Stimulated activated CD8-positive, alpha-beta memory T cell treated with anti-CD3 and anti-CD28 coated beads, Interleukin-12 subunit alpha, Interleukin-12 subunit beta, amount 100 ng/mL, for 24 hours (primary cell): ENCODE data around the gene SCN3A.

Experiments
- DNase-seq: peaks from one replicate; pipeline ENCODE4 v3.0.0-alpha.2; 2020; ENCODE audit errors: extremely low read depth

Gene SCN3A

DNA sequence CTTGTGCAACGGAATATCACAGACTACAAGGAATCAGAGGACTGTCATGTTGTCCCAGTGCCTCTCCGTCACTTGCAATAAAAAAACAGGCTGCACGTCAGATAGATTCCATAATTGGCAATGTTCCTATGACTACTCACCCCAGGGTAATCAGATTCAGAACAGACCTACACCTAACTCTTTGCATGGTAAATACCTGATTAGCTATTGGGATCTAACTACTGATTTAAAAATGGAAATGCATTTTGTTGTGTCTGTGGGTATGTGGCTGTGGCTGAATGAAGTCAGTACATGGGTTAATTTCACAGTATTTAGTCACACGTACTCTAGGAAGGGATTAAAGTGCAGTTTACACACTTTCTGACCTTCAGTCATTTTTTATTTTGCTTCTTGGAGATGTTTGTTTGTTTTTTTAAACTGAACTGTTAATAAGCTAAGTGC, 91.7 kb downstream of the SCN3A start:
- no peak for DNase-seq

DNA sequence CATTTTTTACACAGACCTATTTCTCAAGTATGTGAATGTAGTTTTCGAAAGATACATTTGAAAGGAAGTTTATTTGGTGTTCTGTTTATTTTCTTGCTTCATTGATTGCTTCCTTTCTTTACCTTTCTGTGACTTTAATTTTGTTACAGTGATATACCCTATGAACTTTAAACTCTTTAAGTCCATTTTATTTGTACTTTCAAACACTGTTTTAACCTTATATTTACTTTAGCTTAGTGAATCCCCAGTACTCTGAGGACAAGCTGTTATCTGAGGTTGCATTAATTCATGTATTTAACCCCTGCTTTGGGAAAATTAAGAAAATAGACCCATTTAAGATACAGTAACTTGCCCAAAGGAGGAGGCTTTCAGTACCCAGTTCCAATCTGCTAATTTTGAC, 93.5 kb downstream of the SCN3A start:
- DNase-seq, result no peak

DNA sequence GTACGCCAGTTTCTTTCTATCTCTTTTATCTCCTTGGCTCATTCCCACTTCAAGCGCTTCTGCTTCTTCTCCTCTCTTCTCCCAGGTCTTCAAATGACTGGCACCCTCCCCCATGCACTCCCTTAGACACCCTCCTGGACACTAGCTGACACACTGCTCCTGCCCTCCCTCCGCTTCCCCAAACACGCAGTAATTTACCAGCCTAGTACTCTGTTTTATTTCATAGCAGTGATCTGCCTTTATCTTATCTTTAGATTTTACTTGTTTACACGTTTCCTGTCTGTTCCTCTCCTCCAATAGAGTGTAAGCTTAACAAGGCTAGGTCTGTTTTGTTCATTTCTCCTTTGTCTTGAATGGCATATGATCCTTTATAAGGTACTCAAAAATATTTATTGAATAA, 93.9 kb downstream of the SCN3A start:
- DNase-seq, result no peak

DNA sequence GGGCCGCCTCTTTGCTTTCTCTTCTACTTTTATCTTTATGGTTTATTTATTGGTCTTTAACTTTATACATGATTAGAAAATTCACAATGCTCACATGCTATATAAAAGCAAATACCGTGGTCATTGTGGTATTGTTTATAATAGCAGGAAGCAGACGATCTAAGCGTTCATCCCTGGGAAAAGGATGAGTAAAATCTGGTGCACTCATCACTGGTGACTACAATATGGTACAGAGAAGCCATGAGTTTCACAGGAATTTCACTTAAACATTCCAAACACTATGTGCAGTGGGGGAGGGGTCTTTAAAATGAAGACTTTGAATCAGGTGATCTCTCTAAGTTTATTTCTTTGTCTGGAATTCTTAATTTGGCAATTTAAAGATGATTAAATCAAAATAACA, 97.9 kb downstream of the SCN3A start:
- DNase-seq, result no peak

DNA sequence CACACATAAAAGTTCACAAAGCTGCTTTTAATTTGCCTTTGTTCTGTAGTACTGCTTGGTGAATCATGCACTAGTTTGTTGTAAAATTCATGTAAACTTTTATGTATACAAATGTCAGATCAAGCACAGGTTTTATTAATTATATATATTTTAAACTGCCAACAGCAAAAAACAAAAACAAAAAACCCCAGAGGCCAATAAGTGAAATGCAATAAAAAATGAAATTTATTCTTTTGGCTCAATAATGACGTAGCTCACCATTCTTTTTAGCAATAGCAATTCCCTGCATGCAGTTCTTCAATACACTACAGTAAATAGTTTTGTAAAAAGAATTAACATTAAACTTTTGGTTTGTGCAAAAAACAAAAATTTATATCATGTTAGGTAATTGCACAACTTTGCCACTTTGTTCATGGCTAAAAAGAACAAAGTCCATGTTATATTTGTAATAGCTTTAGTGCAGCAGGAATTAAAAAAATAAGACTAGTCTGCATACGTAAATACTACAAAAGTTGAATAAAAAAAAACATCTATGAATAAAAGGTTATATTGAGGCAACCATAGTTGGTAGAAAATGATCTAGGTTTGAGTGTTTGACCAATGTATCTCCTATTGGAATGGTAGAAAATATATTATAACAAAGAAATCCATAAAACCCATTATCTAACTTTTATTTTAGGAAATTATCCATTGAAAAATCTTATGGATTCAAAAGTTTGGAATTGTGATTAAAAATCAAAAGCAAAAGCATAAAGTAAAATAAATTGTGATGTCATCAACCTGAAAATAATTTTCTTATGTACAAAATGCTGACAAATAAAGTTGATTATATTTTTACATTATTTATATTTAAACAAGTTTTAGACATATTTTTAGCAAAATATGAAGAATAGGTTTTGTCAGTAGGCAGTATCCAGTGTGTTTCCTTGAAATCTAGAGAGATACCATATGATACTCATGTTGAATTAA, 115.6 kb downstream of the SCN3A start:
- DNase-seq, result no peak

DNA sequence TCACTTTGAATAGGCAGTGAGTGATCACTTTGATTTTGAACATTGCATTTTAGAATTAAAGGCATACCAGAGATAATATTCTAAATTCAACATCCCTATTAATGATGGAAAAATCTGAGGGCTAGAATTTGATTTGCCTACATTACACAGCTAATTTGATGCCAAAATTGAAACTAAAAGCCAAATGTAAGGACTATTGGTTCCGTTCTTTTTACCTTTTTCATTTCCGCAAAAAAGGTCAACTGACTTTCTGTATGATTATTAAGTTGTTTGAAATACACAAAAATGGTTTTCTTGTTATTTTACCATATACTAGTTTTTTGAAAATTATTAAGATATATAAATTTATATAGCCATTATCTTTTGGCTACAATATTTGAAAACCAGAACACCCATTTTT, 117.5 kb downstream of the SCN3A start:
- no peak for DNase-seq

DNA sequence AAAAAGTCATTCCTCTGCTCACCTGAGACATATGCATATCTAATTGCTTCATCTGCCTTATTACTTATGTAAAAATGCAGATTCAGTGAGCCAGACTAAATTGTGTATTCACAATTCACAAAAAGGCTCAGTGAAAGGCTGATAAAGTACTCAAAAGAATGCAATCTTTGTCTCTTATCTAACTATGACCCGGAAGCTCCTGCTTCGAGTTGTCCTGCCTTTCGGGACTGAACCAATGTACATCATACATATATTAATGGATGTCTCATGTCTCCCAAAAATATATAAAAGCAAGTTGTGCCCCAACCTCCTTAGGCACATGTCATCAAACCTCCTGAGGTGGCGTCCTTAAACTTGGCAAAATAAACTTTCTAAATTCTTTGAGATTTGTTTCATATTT, 120.5 kb downstream of the SCN3A start:
- no peak for DNase-seq

DNA sequence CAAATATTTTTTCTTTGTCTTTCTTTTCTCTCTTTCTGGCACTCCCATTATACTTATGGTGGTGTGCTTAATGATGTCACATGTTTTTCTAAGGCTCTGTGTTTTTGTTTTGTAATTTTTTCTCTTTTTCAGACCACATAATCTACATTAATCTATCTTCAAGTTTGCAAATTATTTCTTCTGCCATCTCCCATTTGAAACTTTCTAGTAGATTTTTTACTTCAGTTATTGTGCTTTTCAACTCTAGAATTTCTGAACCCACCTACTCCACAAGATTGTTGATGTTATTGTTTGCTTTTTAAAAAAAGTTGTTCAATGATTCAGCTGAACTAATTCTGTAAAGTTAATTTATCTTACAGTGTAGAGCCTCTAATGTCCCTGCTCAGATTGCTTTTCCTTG, 121.4 kb downstream of the SCN3A start:
- no peak for DNase-seq

DNA sequence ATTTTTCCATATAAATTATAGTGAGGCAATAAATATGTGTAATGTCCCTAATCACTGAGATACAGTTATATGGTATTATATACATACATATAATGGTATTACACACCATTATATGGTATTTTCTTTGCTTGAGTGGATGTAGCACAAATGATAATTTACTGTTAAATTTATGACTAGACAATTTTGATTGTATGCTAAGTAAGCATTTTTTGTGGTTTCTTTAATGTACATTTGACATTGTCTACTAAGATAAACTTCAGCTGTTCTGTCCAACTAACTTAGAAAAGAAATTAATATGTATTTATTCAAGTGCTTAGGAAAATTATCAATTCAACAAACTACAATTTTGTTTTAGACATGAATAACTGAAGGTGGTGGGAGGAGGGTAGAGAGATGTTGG, 122.6 kb downstream of the SCN3A start:
- DNase-seq, result no peak

DNA sequence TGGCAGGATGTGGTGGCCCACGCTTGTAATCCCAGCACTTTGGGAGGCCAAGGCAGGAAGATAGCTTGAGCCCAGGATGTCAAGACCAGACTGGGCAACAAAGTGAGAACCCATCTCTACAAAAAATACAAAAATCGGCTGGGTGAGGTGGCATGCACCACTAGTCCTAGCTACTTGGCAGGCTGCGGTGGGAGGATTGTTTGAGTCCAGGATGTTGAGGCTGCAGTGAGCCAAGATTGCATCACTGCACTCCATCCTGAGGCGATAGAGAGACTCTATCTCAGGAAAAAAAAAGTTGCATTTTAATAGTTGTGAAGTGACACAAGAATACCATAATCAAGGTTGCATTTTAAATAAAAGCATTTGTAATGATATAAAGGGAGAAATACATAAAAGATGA, 124.4 kb downstream of the SCN3A start:
- no peak for DNase-seq

DNA sequence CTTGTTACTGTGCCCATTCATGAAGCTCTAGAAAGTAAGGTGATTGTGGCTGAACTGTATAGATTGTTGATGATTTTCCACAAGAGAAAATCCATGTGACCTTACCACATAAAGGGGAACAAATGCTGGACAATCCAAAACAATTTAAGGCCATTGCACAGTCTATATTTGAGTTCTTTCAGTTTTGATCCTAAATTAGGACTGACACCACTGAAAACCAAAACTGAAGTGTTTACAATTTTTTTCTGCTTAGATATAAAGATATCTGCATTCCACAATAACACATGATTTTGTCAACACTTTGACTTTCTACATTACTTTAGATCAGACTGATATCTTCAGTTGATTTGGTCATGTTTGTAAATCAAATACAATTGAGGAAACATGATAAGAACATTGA, 124.9 kb downstream of the SCN3A start:
- no peak for DNase-seq

DNA sequence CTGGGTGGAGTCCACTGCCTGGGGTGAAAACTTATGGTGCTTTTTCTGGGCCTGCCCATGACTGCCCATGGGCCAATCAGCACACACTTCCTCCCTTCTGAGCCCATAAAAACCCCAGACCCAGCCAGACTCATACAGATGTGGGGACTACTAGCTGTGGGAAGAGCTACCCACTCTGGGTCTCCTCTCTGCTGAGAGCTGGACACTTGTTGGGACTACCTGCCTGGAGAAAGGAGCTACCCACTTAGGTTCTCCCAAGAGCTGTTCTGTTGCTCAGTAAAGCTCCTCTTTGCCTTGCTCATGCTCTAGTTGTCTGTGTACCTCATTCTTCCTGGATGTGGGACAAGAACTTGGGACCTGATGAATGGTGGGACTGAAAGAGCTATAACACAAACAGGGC, 129.0 kb downstream of the SCN3A start:
- DNase-seq, result no peak

DNA sequence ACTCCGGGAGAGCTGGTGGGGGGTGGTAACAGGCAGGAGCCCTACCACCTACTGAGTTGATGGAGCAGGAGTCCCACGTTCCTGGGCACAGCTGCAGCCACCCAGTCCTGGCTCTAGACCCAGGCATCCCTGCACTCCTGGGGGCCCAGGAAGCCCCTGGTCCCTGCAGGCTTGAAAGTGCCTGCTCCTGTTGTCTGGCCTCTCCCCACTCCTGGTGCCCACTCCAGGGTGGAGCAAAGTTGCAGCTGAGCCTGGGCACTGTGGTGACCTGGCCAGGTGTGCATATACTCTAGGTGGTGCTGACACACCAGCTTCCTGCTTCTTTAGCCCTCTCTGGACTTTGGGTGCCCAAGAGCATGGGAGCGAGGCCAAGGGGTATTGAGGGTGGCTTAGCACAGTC, 129.5 kb downstream of the SCN3A start:
- no peak for DNase-seq

DNA sequence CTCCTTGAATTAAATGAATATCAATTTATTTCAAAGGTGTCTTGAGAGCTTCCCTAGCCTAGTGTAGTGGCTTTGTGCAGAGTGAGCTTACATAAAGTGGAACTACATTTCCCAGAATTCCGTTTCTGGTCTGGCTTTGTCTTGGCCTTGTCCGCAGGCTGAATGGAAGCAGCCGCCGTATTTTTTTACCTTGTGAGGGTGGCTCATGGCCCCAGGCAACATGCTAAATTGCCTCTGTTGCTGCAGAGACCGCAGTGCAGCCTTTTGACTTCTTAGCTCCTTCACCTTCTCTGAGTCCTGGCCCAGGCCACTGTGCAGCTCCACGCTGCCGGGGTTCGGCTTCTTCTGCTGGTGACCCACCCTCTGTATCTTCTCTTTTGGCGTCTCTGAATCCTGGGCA, 133.8 kb downstream of the SCN3A start:
- no peak for DNase-seq

DNA sequence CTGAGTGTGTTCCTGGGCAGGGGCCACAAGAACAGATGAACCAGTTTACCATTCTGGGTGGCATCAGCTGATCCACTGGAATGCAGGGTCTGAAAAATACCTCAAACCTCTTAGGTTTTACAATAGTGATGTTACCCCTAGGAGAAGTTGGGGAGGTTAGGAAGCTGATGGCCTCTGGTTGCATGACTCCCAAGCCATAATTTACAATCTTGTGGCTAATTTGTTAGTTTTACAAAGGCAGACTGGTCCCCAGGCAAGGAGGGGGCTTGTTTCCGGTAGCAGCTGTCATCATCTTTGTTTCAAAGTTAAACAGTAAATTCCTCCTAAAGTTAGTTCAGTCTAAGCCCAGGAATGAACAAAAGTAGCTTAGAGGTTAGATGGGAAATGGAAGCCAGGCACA, 134.7 kb downstream of the SCN3A start:
- DNase-seq, result no peak

DNA sequence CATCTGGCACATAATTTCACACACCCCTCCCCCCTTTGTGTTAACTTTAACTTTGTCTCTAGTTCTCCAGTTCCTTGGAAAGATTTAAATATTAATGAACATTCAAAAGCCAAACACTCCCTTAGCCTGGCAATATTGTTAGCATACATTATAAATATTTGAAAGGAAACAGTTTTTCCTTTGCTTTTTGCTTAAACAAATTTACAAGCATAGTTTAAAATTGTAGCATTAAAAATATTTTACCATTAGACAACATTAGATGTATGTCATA, 135.4 kb downstream of the SCN3A start:
- no peak for DNase-seq

DNA sequence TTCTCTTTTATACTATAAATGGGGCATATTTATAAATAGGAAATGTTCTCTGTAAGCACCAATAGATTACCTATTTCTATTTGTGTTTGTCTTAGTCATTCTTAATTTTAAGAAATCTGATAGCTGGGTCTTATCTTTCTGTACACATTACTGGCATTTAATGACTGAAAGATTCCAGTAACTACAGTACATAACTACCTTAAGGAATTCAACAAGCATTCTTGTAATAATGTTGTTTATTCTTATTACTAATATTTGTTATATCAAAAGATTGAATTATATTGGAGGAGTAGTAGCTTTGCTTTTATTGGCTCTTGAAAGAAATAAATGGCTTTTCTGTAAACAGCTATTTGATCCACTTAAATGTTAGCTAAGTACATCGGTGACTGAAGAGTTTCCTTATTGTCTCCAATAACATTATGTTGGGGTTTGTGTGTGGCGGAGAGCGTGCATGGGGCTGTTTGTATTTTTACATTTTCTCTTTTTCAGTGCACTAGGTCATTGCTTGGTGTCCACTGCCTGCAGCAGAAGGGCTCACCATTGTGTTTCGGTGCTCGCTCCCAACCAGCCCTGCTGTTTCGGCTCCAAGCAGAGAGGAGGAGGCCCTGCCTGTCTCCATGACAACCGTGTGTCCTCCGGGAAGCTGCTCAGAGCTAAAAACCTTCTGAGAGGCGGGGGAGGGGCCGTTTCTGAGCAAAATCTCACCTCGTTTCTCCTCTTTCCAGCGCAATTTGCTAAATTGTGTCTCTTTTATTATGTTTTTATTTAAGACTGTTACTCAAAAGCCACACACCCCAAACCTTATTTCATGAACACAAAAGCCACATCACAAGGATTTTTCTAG, 136.0 kb downstream of the SCN3A start:
- no peak for DNase-seq

DNA sequence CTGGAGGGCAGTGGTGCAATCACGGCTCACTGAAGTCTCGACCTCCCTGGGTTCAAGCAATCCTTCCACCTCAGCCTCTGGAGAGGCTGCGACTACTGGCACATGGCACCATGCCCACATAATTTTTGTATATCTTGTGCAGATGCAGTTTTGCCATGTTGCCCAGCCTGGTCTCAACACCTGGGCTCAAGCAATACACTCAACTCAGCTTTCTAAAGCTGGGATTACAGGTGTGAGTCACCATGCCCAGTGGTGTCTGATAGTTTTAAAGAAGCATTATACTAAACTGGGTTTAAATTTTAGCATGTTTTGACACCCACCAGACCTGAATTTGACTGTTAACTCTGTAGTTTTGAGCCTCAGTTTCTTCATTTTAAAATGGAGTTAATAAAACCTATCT, 139.1 kb downstream of the SCN3A start:
- DNase-seq, result no peak

DNA sequence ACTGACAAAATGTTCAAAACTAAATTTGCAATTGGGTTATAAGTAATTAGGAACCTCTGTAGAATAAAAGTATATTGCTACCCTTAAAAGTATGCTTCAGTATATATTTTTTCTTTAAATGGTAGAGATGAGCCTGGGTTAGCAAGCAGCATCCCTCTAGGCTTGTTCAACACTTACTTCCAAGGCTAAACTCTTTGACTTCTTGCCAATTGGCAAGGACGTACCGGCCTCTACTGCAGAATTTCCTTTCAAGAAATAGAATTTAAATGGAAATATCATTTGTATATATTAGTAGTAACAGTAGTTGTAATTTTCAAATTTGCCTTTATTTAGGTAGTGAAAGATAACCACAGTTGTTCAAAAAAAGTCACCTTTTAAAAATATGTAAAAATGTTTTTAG, 143.4 kb downstream of the SCN3A start:
- no peak for DNase-seq

DNA sequence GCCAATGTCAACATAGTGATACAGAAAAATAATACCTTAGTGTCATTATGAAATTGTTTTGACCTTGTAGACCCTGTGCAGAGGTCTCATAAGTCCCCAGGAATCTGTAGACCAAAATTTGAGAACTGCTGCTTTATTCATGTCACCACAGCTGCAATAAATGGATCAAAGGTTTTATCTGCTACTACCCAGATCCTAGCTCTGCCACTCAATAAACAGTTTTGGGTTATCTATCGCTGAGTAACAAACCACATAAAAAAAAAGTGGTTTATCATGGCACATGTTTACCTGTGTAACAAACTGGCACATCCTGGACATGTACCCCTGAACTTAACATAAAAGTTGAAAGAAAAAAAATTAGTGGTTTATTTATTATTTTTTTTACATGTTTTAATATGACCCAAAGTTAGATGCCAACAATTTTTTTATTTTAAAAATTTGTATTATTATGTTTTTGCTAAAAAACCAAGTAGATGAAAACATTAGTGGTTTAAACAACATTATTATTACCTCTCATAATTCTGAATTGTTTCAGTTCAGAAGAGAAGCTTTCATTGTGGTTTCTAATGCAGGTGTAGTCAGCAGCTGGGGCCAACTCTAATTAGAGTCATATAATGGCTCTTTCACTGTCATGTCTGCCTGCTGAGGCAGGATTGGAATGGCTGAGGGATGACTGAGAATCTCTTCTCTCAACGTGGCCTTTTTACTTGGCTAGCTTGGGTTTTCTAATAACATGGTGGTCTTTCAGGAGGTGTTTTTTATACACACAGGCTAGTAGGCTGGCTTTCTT, 145.2 kb downstream of the SCN3A start:
- DNase-seq, result no peak

DNA sequence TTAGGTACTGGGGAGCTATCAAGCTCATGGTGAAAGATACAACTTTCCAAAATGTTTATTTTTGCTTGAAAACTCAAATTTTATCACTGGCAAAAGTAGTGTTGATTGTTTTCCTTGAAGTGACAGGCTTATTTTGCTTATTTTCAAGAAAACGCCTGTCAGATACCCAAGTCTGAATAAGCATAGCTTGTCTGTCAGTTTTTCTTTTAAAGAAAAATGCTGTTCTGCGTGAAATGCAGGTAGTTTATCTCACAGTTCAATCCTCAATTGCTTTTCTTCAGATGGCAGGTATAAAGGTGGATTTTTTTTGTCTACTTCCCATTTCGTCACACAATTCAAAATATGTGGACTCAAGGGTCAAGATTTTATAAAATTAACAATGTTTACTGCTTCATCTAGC, 145.9 kb downstream of the SCN3A start:
- no peak for DNase-seq

DNA sequence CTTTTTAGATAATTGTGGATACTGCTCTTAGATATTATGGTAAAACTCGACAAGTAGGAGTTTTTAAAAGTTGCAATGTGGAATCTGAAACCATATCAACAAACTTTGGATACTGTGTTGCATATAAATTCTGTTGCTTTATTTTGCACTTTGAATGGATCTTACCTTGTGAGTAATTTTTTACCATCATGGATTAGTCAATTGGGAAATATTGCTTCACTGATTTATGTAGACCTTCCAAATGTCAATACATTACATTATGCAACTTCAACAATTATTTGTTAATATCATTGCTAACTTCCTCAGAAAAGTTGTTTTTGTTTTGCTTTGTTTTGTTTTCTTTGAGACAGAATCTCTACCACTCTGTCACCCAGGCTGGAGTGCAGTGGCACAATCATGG, 146.5 kb downstream of the SCN3A start:
- no peak for DNase-seq
